ENCODE measurements around the gene RBMXL3.

Gene RBMXL3

GRCh38 chrX:115233497-115234455 lies 44.6 kb downstream of the RBMXL3 start, which contains the start of gene LRCH2:
Gene LRCH2, minus strand, starts transcription at chrX:115234096. Its CDS starts 55 bp downstream, at chrX:115234041.
- DNase-seq = no peak

- DNase-seq = no peak
Measured at GRCh38 chrX:115234461-115234860, 45.3 kb downstream of the RBMXL3 start.

- DNase-seq = no peak
Measured at GRCh38 chrX:115236560-115236959, 47.4 kb downstream of the RBMXL3 start.

- no peak for DNase-seq
Measured at GRCh38 chrX:115237056-115237455, 47.8 kb downstream of the RBMXL3 start.
